ENCODE results near the gene NGEF.
"Not testable (repeated sequence)": the region's sequence is repeated elsewhere in the genome, so short reads cannot be mapped to it uniquely, and the experiment has no call there.

Gene NGEF

GRCh38 chr2:232926431-232926939 lies 86.6 kb downstream of the NGEF start:
- no peak for DNase-seq

GRCh38 chr2:232925821-232926156 lies 87.3 kb downstream of the NGEF start:
- DNase-seq: no peak

- no peak for DNase-seq
Measured at GRCh38 chr2:232925153-232925820, 87.8 kb downstream of the NGEF start.

- DNase-seq: no peak
Measured at GRCh38 chr2:232924433-232924832, 88.6 kb downstream of the NGEF start.

- no peak for DNase-seq
Measured at GRCh38 chr2:232920760-232921159, 92.3 kb downstream of the NGEF start.

GRCh38 chr2:232920055-232920454 lies 93.0 kb downstream of the NGEF start:
- DNase-seq: no peak

GRCh38 chr2:232919141-232919540 lies 93.9 kb downstream of the NGEF start:
- no peak for DNase-seq

GRCh38 chr2:232913903-232914302 lies 99.2 kb downstream of the NGEF start:
- DNase-seq: no peak

GRCh38 chr2:232911712-232912277 lies 101.3 kb downstream of the NGEF start:
- no peak for DNase-seq

- DNase-seq: no peak
Measured at GRCh38 chr2:232910376-232910775, 102.7 kb downstream of the NGEF start.

- DNase-seq: no peak
Measured at GRCh38 chr2:232908695-232909094, 104.4 kb downstream of the NGEF start.

GRCh38 chr2:232907718-232908085 lies 105.4 kb downstream of the NGEF start:
- DNase-seq: not testable (repeated sequence)

GRCh38 chr2:232906867-232907717 lies 106.0 kb downstream of the NGEF start:
- DNase-seq: not testable (repeated sequence)

- no peak for DNase-seq
Measured at GRCh38 chr2:232903989-232904388, 109.1 kb downstream of the NGEF start.

- DNase-seq: no peak
Measured at GRCh38 chr2:232901736-232902578, 111.1 kb downstream of the NGEF start.

GRCh38 chr2:232900811-232901735 lies 112.0 kb downstream of the NGEF start:
- no peak for DNase-seq

- DNase-seq: no peak
Measured at GRCh38 chr2:232898592-232899543, 114.2 kb downstream of the NGEF start.

GRCh38 chr2:232897598-232898408 lies 115.3 kb downstream of the NGEF start:
- DNase-seq: no peak

- no peak for DNase-seq
Measured at GRCh38 chr2:232896720-232897597, 116.1 kb downstream of the NGEF start.

Measured in activated CD4-positive, CD25-positive, alpha-beta regulatory T cell treated with anti-CD3 and anti-CD28 coated beads, Interleukin-2, amount 50 U/mL, for 72 hours (primary cell).